Stimulated activated effector memory CD8-positive, alpha-beta T cell treated with anti-CD3 and anti-CD28 coated beads, Interleukin-12 subunit alpha, Interleukin-12 subunit beta, amount 100 ng/mL, for 72 hours (primary cell): ENCODE data around the gene PTPRM.
"Not testable (repeated sequence)": the region's sequence is repeated elsewhere in the genome, so short reads cannot be mapped to it uniquely, and the experiment has no call there.

ENCODE experiments used
- ATAC-seq: fragments of 150-1000 bp; cut with Tn5 transposase; 2 replicates; pipeline ENCODE4 v1.10.0; 2021
- DNase-seq, 2 donors: peaks; one replicate each; pipeline ENCODE4 v3.0.0; 2021 to 2022; ENCODE audit warnings: low spot score in 2 of 2
- H3K27ac Mint-ChIP-seq: one replicate; pipeline ENCODE4 v1.8.0; 2022; ENCODE audit warnings: mild to moderate bottlenecking, mixed read lengths
- H3K36me3 Mint-ChIP-seq: one replicate; pipeline ENCODE4 v1.8.0; 2022; ENCODE audit warnings: mild to moderate bottlenecking, mixed read lengths
- H3K4me1 Mint-ChIP-seq: one replicate; pipeline ENCODE4 v1.8.0; 2022; ENCODE audit warnings: mixed read lengths
- H3K4me3 Mint-ChIP-seq: one replicate; pipeline ENCODE4 v1.8.0; 2022; ENCODE audit warnings: mild to moderate bottlenecking, mixed read lengths
- H3K9me3 Mint-ChIP-seq: one replicate; pipeline ENCODE4 v1.8.0; 2022; ENCODE audit warnings: mixed read lengths

The PTPRM gene

GRCh38 chr18:8050616-8051329 is 483.7 kb downstream of the PTPRM start:
- no peak overlapping the region for H3K27ac Mint-ChIP-seq
- DNase-seq: no peak
- no peaks in the 10 kb centered on the region for H3K36me3 Mint-ChIP-seq
- H3K4me1 Mint-ChIP-seq: peaks cover 10% of the 10 kb centered on the region
- no peak for ATAC-seq
- H3K4me3 Mint-ChIP-seq: no peak overlapping the region
- H3K9me3 Mint-ChIP-seq: peaks cover 3% of the 10 kb centered on the region

- DNase-seq (no peak), ATAC-seq (no peak)
- H3K4me1 Mint-ChIP-seq: peaks cover 10% of the 10 kb centered on the region
- no peaks in the 10 kb centered on the region for H3K36me3 Mint-ChIP-seq
- H3K4me3 Mint-ChIP-seq: no peak overlapping the region
- H3K27ac Mint-ChIP-seq: no peak overlapping the region
- peaks cover 3% of the 10 kb centered on the region for H3K9me3 Mint-ChIP-seq
Observed at GRCh38 chr18:8051453-8051852, 484.3 kb downstream of the PTPRM start.

- no peak overlapping the region for H3K4me3 Mint-ChIP-seq
- H3K36me3 Mint-ChIP-seq: no peaks in the 10 kb centered on the region
- peaks cover 3% of the 10 kb centered on the region for H3K9me3 Mint-ChIP-seq
- no peak overlapping the region for H3K27ac Mint-ChIP-seq
- ATAC-seq (peak; percentile 90), DNase-seq (no peak)
- peaks cover 10% of the 10 kb centered on the region for H3K4me1 Mint-ChIP-seq
Observed at GRCh38 chr18:8052237-8052701, 485.2 kb downstream of the PTPRM start.

GRCh38 chr18:8056723-8057122 is 489.6 kb downstream of the PTPRM start:
- H3K27ac Mint-ChIP-seq: no peak overlapping the region
- DNase-seq: no peak
- peaks cover 5% of the 10 kb centered on the region for H3K4me1 Mint-ChIP-seq
- H3K9me3 Mint-ChIP-seq: peaks cover 3% of the 10 kb centered on the region
- H3K36me3 Mint-ChIP-seq: no peaks in the 10 kb centered on the region
- H3K4me3 Mint-ChIP-seq: no peak overlapping the region
- ATAC-seq: no peak

- not testable (repeated sequence) for H3K9me3 Mint-ChIP-seq, H3K36me3 Mint-ChIP-seq, H3K4me1 Mint-ChIP-seq, DNase-seq, ATAC-seq, H3K27ac Mint-ChIP-seq
- peak overlapping the region; percentile 37 for H3K4me3 Mint-ChIP-seq
Observed at GRCh38 chr18:8063152-8063551, 496.0 kb downstream of the PTPRM start.

GRCh38 chr18:8063733-8064132 is 496.6 kb downstream of the PTPRM start:
- H3K27ac Mint-ChIP-seq: no peak overlapping the region
- H3K36me3 Mint-ChIP-seq: no peaks in the 10 kb centered on the region
- no peak for ATAC-seq
- no peak for DNase-seq
- H3K4me1 Mint-ChIP-seq: no peaks in the 10 kb centered on the region
- H3K9me3 Mint-ChIP-seq: peaks cover 3% of the 10 kb centered on the region
- H3K4me3 Mint-ChIP-seq: peak overlapping the region; percentile 37

- Mint-ChIP-seq H3K27ac (no peak overlapping the region), H3K4me3 (no peak overlapping the region), H3K4me1 (no peaks in the 10 kb centered on the region), H3K36me3 (no peaks in the 10 kb centered on the region), H3K9me3 (peaks cover 3% of the 10 kb centered on the region)
- DNase-seq (no peak), ATAC-seq (no peak)
Observed at GRCh38 chr18:8065284-8065683, 498.2 kb downstream of the PTPRM start.

GRCh38 chr18:8065773-8066172 is 498.7 kb downstream of the PTPRM start:
- H3K4me3 Mint-ChIP-seq: no peak overlapping the region
- peaks cover 3% of the 10 kb centered on the region for H3K9me3 Mint-ChIP-seq
- no peak overlapping the region for H3K27ac Mint-ChIP-seq
- ATAC-seq (no peak), DNase-seq (no peak)
- H3K4me1 Mint-ChIP-seq: no peaks in the 10 kb centered on the region
- H3K36me3 Mint-ChIP-seq: no peaks in the 10 kb centered on the region

- no peaks in the 10 kb centered on the region for H3K9me3 Mint-ChIP-seq
- no peak overlapping the region for H3K27ac Mint-ChIP-seq
- ATAC-seq: no peak
- DNase-seq: no peak
- H3K36me3 Mint-ChIP-seq: no peaks in the 10 kb centered on the region
- no peak overlapping the region for H3K4me3 Mint-ChIP-seq
- no peaks in the 10 kb centered on the region for H3K4me1 Mint-ChIP-seq
Observed at GRCh38 chr18:8069708-8070107, 502.6 kb downstream of the PTPRM start.

GRCh38 chr18:8073167-8073566 is 506.1 kb downstream of the PTPRM start:
- no peaks in the 10 kb centered on the region for H3K36me3 Mint-ChIP-seq
- ATAC-seq (no peak), DNase-seq (no peak)
- H3K9me3 Mint-ChIP-seq: no peaks in the 10 kb centered on the region
- H3K27ac Mint-ChIP-seq: no peak overlapping the region
- no peak overlapping the region for H3K4me3 Mint-ChIP-seq
- H3K4me1 Mint-ChIP-seq: no peaks in the 10 kb centered on the region

- H3K36me3 Mint-ChIP-seq: no peaks in the 10 kb centered on the region
- no peak overlapping the region for H3K27ac Mint-ChIP-seq
- no peaks in the 10 kb centered on the region for H3K4me1 Mint-ChIP-seq
- no peak for DNase-seq
- ATAC-seq: no peak
- H3K9me3 Mint-ChIP-seq: peaks cover 9% of the 10 kb centered on the region
- no peak overlapping the region for H3K4me3 Mint-ChIP-seq
Observed at GRCh38 chr18:8080092-8080491, 513.0 kb downstream of the PTPRM start.

GRCh38 chr18:8081267-8081666 is 514.2 kb downstream of the PTPRM start:
- no peak for DNase-seq
- no peak for ATAC-seq

GRCh38 chr18:8081872-8082553 is 514.9 kb downstream of the PTPRM start:
- Mint-ChIP-seq H3K9me3 (peaks cover 9% of the 10 kb centered on the region), H3K27ac (no peak overlapping the region), H3K4me1 (no peaks in the 10 kb centered on the region), H3K36me3 (no peaks in the 10 kb centered on the region), H3K4me3 (no peak overlapping the region)
- ATAC-seq (no peak), DNase-seq (no peak)

More at GRCh38 chr18:8081267-8081666, 514.2 kb downstream of the PTPRM start:
- peaks cover 9% of the 10 kb centered on the region for H3K9me3 Mint-ChIP-seq
- H3K4me3 Mint-ChIP-seq: no peak overlapping the region
- no peaks in the 10 kb centered on the region for H3K4me1 Mint-ChIP-seq
- no peak overlapping the region for H3K27ac Mint-ChIP-seq
- H3K36me3 Mint-ChIP-seq: no peaks in the 10 kb centered on the region

- Mint-ChIP-seq H3K4me3 (no peak overlapping the region), H3K9me3 (peaks cover 8% of the 10 kb centered on the region), H3K36me3 (no peaks in the 10 kb centered on the region), H3K4me1 (no peaks in the 10 kb centered on the region), H3K27ac (no peak overlapping the region)
- no peak for DNase-seq
- no peak for ATAC-seq
Observed at GRCh38 chr18:8084160-8084559, 517.0 kb downstream of the PTPRM start.

- no peak for DNase-seq
- Mint-ChIP-seq H3K9me3 (no peaks in the 10 kb centered on the region), H3K36me3 (peaks cover 8% of the 10 kb centered on the region), H3K4me1 (no peaks in the 10 kb centered on the region), H3K27ac (no peak overlapping the region), H3K4me3 (no peak overlapping the region)
- ATAC-seq: no peak
Observed at GRCh38 chr18:8088626-8089025, 521.5 kb downstream of the PTPRM start.

GRCh38 chr18:8091035-8091434 is 523.9 kb downstream of the PTPRM start:
- Mint-ChIP-seq H3K27ac (no peak overlapping the region), H3K4me1 (no peaks in the 10 kb centered on the region), H3K4me3 (no peak overlapping the region), H3K9me3 (no peaks in the 10 kb centered on the region), H3K36me3 (peaks cover 13% of the 10 kb centered on the region)
- no peak for DNase-seq
- no peak for ATAC-seq
